B cell (primary cell): Measurements from ENCODE around the gene FTL. TPM values are rescaled to one million over a fixed set of nuclear protein-coding genes. Genes with fewer than 3 reads are reported as not detected.
A peak's percentile ranks its signal among the peaks of the same experiment; 100 is the strongest.

ENCODE experiments used
- ATAC-seq: fragments of 200-7000 bp; cut with Tn5 transposase; one replicate; pipeline ENCODE4 v1.10.0; 2021; ENCODE audit warnings: low read depth, mild to moderate bottlenecking, moderate number of reproducible peaks, moderate library complexity
- CTCF ChIA-PET: fragments of 350-600 bp; sonication (Branson Sonifier 250); formaldehyde crosslinking; loops from one replicate; lab custom pipeline; 2021; ENCODE audit warnings: antibody characterized with exemption, inconsistent platforms; lab: Charles Lee
- POLR2A ChIA-PET: fragments of 350-600 bp; sonication (Branson Sonifier 250); formaldehyde crosslinking; loops from one replicate; lab custom pipeline; 2021; ENCODE audit warnings: antibody characterized with exemption; lab: Charles Lee
- DNase-seq: peaks from one replicate; pipeline ENCODE4 v3.0.0; 2013
- H2AFZ ChIP-seq: 2 replicates; pipeline ENCODE4 v1.6.1; 2012; ENCODE audit warnings: mild to moderate bottlenecking, low read depth, low read length; ENCODE audit not compliant: insufficient read depth, poor library complexity, severe bottlenecking
- H3K27ac ChIP-seq, 2 donors: 1 replicate in 1 of 2; 2 replicates in 1 of 2; pipeline ENCODE4 v1.5.1; 2012 to 2013; ENCODE audit warnings: low read length in 2 of 2, mild to moderate bottlenecking in 2 of 2, moderate library complexity in 1 of 2
- H3K27me3 ChIP-seq, 4 experiments: fragments of 200-600 bp in 1 of 4; sonication (generic) in 1 of 4; replicated peaks in 1 of 4; 1 replicate in 2 of 4; 2 replicates in 2 of 4; pipeline versions ENCODE4 v1.6.1 to v1.7.0; 2013 to 2016; ENCODE audit warnings: low read length in 3 of 4, mild to moderate bottlenecking in 2 of 4, mixed read lengths in 1 of 4, moderate library complexity in 1 of 4; ENCODE audit not compliant: insufficient read depth in 4 of 4, control insufficient read depth in 3 of 4; ENCODE audit errors: control extremely low read depth in 1 of 4
- H3K36me3 ChIP-seq, 2 experiments: replicated peaks in 1 of 2; 1 replicate in 1 of 2; 2 replicates in 1 of 2; pipeline versions ENCODE4 v1.6.1 to v1.7.1; 2013; ENCODE audit warnings: low read length in 1 of 2; ENCODE audit not compliant: insufficient read depth in 2 of 2, control insufficient read depth in 1 of 2; ENCODE audit errors: control extremely low read depth in 1 of 2, extremely low read depth in 1 of 2
- H3K4me1 ChIP-seq, 2 donors: fragments of 200-600 bp in 1 of 2; sonication (generic) in 1 of 2; 1 replicate in 1 of 2; 2 replicates in 1 of 2; pipeline versions ENCODE4 v1.5.1 to v1.6.1; 2013 to 2017; ENCODE audit warnings: low read length in 2 of 2; ENCODE audit not compliant: control insufficient read depth in 2 of 2, insufficient read depth in 2 of 2
- H3K4me2 ChIP-seq: replicated peaks from 2 replicates; pipeline ENCODE3; 2012; ENCODE audit warnings: mild to moderate bottlenecking, low read depth, low read length; ENCODE audit not compliant: poor library complexity, severe bottlenecking
- H3K4me3 ChIP-seq, 5 experiments: fragments of 200-600 bp in 1 of 5; sonication (generic) in 1 of 5; 1 replicate in 3 of 5; 2 replicates in 2 of 5; pipeline versions ENCODE4 v1.5.1 to v1.7.0; 2011 to 2016; ENCODE audit warnings: low read length in 4 of 5, mild to moderate bottlenecking in 4 of 5, low read depth in 2 of 5, control low read depth in 1 of 5, moderate library complexity in 1 of 5; ENCODE audit not compliant: insufficient read depth in 1 of 5; ENCODE audit errors: control extremely low read depth in 1 of 5, extremely low read depth in 1 of 5
- H3K79me2 ChIP-seq: fragments of 200-600 bp; sonication (generic); one replicate; pipeline ENCODE4 v1.6.0; 2016; ENCODE audit warnings: low read length; ENCODE audit not compliant: control insufficient read depth, insufficient read depth
- H3K9ac ChIP-seq: fragments of 200-600 bp; sonication (generic); 2 replicates; pipeline ENCODE4 v1.6.1; 2017; ENCODE audit warnings: mild to moderate bottlenecking, low read length, moderate library complexity
- H3K9me3 ChIP-seq, 3 donors: one replicate each; pipeline versions ENCODE4 v1.6.1 to v1.7.1; 2013; ENCODE audit warnings: low read length in 2 of 3; ENCODE audit not compliant: control insufficient read depth in 2 of 3, insufficient read depth in 1 of 3; ENCODE audit errors: control extremely low read depth in 1 of 3
- H4K20me1 ChIP-seq: 2 replicates; pipeline ENCODE4 v1.6.0; 2012; ENCODE audit warnings: mild to moderate bottlenecking, low read length; ENCODE audit not compliant: insufficient read depth, control insufficient read depth, poor library complexity, severe bottlenecking
- H3K27ac Mint-ChIP-seq: one replicate; pipeline ENCODE4 v1.8.0; 2021; ENCODE audit warnings: mixed read lengths
- H3K27me3 Mint-ChIP-seq: one replicate; pipeline ENCODE4 v1.8.0; 2021; ENCODE audit warnings: mixed read lengths
- H3K4me1 Mint-ChIP-seq: one replicate; pipeline ENCODE4 v1.8.0; 2021; ENCODE audit warnings: mixed read lengths
- H3K4me3 Mint-ChIP-seq: one replicate; pipeline ENCODE4 v1.8.0; 2021; ENCODE audit warnings: mixed read lengths
- H3K9me3 Mint-ChIP-seq: one replicate; pipeline ENCODE4 v1.8.0; 2022; ENCODE audit warnings: mixed read lengths; ENCODE audit not compliant: insufficient read depth
- CTCF ChIP-seq: fragments of 200-600 bp; IDR thresholded peaks from one replicate; pipeline ENCODE4 v1.8.0; 2022; ENCODE audit warnings: antibody characterized with exemption, mild to moderate bottlenecking
- EZH2 ChIP-seq: IDR thresholded peaks from 2 replicates; pipeline ENCODE4 v1.6.1; 2012; ENCODE audit warnings: borderline replicate concordance, low read depth, mild to moderate bottlenecking, moderate library complexity, low read length; ENCODE audit not compliant: insufficient read depth, poor library complexity, severe bottlenecking
- WGBS: methylation state at CpG from one replicate; pipeline ENCODE4 v1.1.5; 2013; ENCODE audit warnings: missing lambda C conversion rate; ENCODE audit not compliant: insufficient coverage; 5-methylcytosine and 5-hydroxymethylcytosine counted together
- intact Hi-C: fragments of 100-400 bp; cut with micrococcal nuclease; formaldehyde crosslinking; loops from one replicate; pipeline ENCODE4 v1.10.0; 2022
- polyA plus RNA-seq: library from polyadenylated mRNA; depleted of rRNA; stranded (reverse); fragments of >200 nt; gene quantifications from 2 replicates; pipeline ENCODE4 v1.2.3, GENCODE V29; 2012
- total RNA-seq, 2 donors: library from RNA; stranded (reverse); fragments of 120-200 nt in 1 of 2; gene quantifications; 1 replicate in 1 of 2; 2 replicates in 1 of 2; pipeline versions ENCODE4 v1.2.3 to v1.2.4, GENCODE V29; 2013 to 2022

Gene FTL
- total and polyA plus RNA-seq, 2 donors (not counting 1 experiment from before 2014, with no cell fraction given): 832 to 937 TPM

GRCh38 chr19:48989701-48990291 is 24.7 kb downstream of the FTL start:
- Histone ChIP-seq H3K27me3 (no peaks in the 10 kb centered on the region), H3K4me3 (no peak overlapping the region), H3K27ac (no peak overlapping the region), H2AFZ (no peak overlapping the region), H3K4me2 (no peak overlapping the region), H3K4me1 (peaks cover 15 to 23% of the 10 kb centered on the region in 2 donors), H3K9me3 (no peaks in the 10 kb centered on the region), H4K20me1 (peaks cover 6% of the 10 kb centered on the region), H3K36me3 (peaks cover 0 to 14% of the 10 kb centered on the region in 2 experiments), H3K79me2 (peaks cover 35% of the 10 kb centered on the region), H3K9ac (no peak overlapping the region)
- CTCF ChIA-PET: interaction anchor here (1.0 kb wide), 1 partner anchor 201 kb away, joined by 3 read pairs; no protein-coding TSS in a partner anchor
- H3K4me3 Mint-ChIP-seq: no peak overlapping the region
- no peaks in the 10 kb centered on the region for H3K27me3 Mint-ChIP-seq
- no peak for DNase-seq
- no peak overlapping the region for H3K27ac Mint-ChIP-seq
- H3K4me1 Mint-ChIP-seq: peaks cover 33% of the 10 kb centered on the region
- TF ChIP-seq EZH2 (no peak), CTCF (no peak)
- no peak for ATAC-seq
- 90% methylated on average over 10 of the region's 17 CpGs for WGBS
- intact Hi-C loops: loop anchor here (10.0 kb wide), 1 partner anchor 125 kb away; the partner anchor contains the start of genes C19orf73, LIN7B and PPFIA3
- POLR2A ChIA-PET: interaction anchor here (0.6 kb wide), 1 partner anchor 440 kb away, joined by 4 read pairs; no protein-coding TSS in a partner anchor
- no peaks in the 10 kb centered on the region for H3K9me3 Mint-ChIP-seq

- no peak for TF ChIP-seq EZH2
- TF ChIP-seq CTCF: no peak
- Mint-ChIP-seq H3K9me3 (no peaks in the 10 kb centered on the region), H3K27ac (no peak overlapping the region), H3K4me1 (peaks cover 39% of the 10 kb centered on the region), H3K4me3 (peak overlapping the region; percentile 39), H3K27me3 (no peaks in the 10 kb centered on the region)
- H3K27me3 ChIP-seq: no peaks in the 10 kb centered on the region
- no peak overlapping the region for H2AFZ ChIP-seq
- 94% methylated on average over 4 of the region's 4 CpGs for WGBS
- no peak for DNase-seq
- intact Hi-C loops: loop anchor here (10.0 kb wide), 1 partner anchor 124 kb away; the partner anchor contains the start of genes C19orf73, LIN7B and PPFIA3
- no peak overlapping the region for H3K9ac ChIP-seq
- H4K20me1 ChIP-seq: peaks cover 6% of the 10 kb centered on the region
- no peak for ATAC-seq
- H3K9me3 ChIP-seq: no peaks in the 10 kb centered on the region
- no peak overlapping the region for H3K4me2 ChIP-seq
- peaks cover 0 to 10% of the 10 kb centered on the region in 2 experiments for H3K36me3 ChIP-seq
- no peak overlapping the region for H3K27ac ChIP-seq
- H3K4me1 ChIP-seq: peaks cover 15 to 27% of the 10 kb centered on the region in 2 donors
- no peak overlapping the region for H3K4me3 ChIP-seq
- H3K79me2 ChIP-seq: peaks cover 41% of the 10 kb centered on the region
- ChIA-PET CTCF (no interaction called here), POLR2A (no interaction called here)
These were observed 25.3 kb downstream of the FTL start for GRCh38 chr19:48990400-48990799.
